ENCODE measurements around the gene DLGAP4.

DLGAP4 gene

DNA sequence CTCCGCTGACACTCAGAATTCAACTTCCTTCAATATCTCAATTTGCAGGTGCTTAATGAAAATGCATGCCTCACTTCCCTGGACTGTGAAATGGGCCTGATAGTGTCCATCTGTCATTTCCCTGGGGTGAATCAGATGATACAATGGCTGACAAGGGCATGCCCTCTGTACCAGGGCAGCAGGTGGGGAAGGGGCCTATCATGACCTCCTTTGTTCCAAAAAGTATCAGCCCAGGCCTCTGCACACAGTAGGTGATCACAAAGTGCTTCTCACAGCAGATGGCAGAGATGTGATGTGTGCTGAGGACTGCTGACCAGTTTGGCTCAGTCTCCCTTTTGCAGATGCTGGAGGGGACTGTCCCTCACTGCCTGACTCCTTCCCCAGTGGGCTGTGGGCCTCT lies 44.3 kb downstream of the DLGAP4 start:
- no peak for DNase-seq (ENCODE audit: low read depth)

DNA sequence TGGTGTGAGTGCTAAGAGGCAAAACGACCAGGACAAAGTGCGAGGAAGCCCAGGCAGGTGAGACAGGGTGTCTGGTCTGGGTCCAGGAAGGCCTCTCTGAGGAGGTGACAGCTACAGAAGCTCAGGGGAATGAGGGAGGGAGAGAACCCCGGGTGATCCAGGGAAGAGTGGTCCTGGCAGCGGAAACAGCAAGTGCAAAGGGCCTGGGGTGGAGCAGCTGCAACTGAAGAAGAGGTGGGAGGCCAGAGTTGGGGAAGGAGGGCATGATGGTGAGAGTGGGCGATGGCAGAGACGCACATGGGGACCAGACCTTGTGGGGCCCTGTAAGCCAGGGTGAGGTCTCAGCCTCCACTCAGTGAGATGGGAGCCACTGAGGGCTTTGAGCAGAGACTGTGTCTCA lies 45.8 kb downstream of the DLGAP4 start:
- TF ChIP-seq, protein P1, sequence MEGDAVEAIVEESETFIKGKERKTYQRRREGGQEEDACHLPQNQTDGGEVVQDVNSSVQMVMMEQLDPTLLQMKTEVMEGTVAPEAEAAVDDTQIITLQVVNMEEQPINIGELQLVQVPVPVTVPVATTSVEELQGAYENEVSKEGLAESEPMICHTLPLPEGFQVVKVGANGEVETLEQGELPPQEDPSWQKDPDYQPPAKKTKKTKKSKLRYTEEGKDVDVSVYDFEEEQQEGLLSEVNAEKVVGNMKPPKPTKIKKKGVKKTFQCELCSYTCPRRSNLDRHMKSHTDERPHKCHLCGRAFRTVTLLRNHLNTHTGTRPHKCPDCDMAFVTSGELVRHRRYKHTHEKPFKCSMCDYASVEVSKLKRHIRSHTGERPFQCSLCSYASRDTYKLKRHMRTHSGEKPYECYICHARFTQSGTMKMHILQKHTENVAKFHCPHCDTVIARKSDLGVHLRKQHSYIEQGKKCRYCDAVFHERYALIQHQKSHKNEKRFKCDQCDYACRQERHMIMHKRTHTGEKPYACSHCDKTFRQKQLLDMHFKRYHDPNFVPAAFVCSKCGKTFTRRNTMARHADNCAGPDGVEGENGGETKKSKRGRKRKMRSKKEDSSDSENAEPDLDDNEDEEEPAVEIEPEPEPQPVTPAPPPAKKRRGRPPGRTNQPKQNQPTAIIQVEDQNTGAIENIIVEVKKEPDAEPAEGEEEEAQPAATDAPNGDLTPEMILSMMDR (conservative IDR thresholded peaks at IDR 0.05; ENCODE audit: low read length), result no peak
- DNase-seq (ENCODE audit: low read depth), result no peak
- H3K4me3 ChIP-seq (ENCODE audit: low read length), result no peak overlapping the region

More for the DNA sequence above, 44.3 kb downstream of the DLGAP4 start:
- H3K4me3 ChIP-seq (ENCODE audit: low read length), result no peak overlapping the region
- TF ChIP-seq, protein P1 (conservative IDR thresholded peaks at IDR 0.05; ENCODE audit: low read length), result no peak

DNA sequence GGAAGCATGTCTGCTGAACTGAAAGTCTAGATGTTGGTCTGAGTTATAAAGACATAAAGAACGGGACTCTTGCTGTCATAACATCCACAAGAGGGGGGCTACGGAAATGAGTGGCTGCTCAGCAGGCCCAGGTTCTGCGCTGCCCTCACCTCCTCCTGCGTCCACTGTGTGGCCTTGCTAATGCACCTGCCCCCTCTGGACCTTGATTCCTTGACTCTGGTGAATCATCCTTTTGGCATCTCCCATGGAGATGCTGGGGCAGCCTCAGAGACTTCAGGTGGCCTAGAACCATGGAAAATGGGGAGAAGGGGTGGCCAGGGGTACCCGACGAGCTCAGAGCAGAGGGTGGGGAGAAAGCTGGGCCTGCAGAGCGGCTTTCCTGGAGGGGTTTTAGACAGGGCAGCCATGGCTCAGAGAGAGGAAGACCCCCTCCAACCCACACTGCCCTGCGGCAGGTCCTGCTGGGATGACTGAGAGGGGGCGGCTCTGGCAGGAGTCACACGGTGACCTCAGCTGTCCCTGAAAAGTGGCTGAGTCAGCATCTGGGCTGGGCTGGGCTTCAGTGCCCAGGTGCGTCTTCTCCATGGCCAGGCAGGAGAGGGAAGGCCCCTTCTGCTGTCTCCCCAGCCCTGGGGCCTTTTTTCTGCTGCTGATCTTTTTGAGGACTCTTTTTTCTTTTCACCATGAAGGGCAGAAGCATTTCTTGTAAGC lies 46.9 kb downstream of the DLGAP4 start:
- H3K4me3 ChIP-seq (ENCODE audit: low read length), result no peak overlapping the region
- TF ChIP-seq, protein P1 (conservative IDR thresholded peaks at IDR 0.05; ENCODE audit: low read length), result no peak
- no peak for DNase-seq (ENCODE audit: low read depth)

- no peak for DNase-seq (ENCODE audit: low read depth)
- TF ChIP-seq, protein P1 (conservative IDR thresholded peaks at IDR 0.05; ENCODE audit: low read length), result no peak
These were observed 47.6 kb downstream of the DLGAP4 start for GRCh38 chr20:36353740-36354139.

DNA sequence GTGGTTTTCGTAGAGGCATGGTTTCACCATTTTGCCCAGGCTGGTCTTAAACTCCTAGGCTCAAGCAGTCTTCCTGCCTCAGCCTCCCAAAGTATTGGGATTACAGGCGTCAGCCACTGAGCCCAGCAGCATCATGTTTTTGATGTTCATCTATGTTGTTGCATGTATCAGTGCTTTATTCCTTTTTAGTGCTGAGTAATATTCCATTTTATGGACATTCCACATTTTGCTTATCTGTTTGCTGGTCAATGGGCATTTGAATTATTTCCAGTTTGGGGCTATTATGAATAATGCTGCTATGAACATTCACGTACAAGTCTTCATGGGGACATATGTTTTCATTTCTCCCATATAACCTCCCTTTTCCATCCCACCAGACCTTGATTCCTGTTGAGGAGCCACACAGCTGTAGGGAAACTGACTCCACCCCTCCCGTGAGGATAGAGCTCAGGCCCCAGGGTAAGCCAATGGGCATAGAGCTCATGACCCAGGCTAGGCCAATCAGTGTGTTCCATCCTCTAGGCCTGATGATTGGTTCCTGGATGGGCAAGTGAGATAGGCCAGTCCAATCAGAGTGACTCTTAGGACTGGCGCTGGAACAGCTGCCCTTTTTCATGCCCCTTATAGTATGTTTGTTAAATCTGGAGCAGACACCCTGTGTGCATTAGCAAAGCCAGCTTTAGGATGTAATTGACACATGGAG lies 49.5 kb downstream of the DLGAP4 start:
- H3K4me3 ChIP-seq (ENCODE audit: low read length), result no peak overlapping the region
- DNase-seq (ENCODE audit: low read depth), result no peak
- TF ChIP-seq, protein P1 (conservative IDR thresholded peaks at IDR 0.05; ENCODE audit: low read length), result no peak

More at GRCh38 chr20:36353740-36354139, 47.6 kb downstream of the DLGAP4 start:
- no peak overlapping the region for H3K4me3 ChIP-seq (ENCODE audit: low read length)

DNA sequence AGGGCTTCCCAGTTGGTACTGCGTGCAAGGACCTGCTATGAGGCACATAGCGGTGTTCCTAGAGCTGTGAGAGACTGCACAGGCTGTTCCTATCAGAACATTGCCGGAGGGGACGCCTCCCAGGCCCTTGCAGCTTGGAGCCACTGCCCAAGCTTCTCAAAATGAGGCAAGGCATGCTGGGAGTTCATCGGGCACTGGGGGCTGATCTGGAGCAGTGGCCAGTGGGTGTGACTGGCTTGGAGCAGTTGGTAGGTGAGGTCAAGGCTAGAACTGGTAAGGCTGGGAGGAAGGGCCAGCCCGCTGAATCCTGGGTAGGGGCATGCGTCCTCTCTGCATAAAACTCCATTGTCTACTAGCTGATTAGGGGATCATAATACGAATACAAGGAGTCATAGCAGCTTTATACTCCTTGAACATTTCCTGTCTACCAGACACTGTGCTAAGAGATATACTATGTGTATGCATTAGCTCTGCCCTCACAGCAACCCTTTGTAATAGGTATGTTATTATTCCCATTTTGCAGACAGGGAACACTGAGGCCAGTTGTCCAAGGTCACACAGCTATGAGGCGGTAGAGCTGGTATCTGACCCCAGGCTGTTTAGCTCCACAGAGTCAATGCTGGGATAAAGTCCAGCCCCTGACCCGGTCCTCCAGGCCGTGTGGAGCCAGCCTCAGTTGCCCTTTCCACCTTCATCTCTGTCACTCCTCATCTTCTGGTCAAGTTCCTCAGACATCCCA lies 53.7 kb downstream of the DLGAP4 start:
- no peak overlapping the region for H3K4me3 ChIP-seq (ENCODE audit: low read length)
- TF ChIP-seq, protein P1 (conservative IDR thresholded peaks at IDR 0.05; ENCODE audit: low read length), result no peak
- DNase-seq (ENCODE audit: low read depth), result no peak

Data from AG10803 (cell line).